ENCODE measurements around the gene SRPK2. TPM values are rescaled to one million over a fixed set of nuclear protein-coding genes. Genes with fewer than 3 reads are reported as not detected.

The SRPK2 gene
- total and polyA plus RNA-seq, 7 donors, result 12.0 to 57.6 (median 42.9) TPM

DNA sequence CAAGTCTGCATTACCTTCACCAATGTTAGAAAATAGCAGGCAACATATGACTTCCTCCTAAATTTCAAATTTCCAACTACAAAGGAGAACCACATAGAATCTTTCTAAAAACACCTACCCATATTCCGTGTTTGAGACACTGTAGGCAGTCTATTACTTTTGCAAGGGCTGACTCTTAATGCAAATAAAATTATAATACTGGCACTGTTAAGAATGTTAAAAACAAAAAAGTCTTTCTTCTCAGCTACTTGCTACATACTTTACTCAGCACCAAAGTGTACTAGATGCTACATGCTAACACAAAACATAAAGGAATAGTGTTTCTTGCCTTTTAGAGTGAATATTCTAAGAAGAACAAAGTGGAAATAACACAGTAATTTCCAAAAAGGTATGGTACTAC, 65.4 kb downstream of the SRPK2 start:
- Histone ChIP-seq H3K4me3 (no peak overlapping the region), H3K9me3 (no peaks in the 10 kb centered on the region), H3K36me3 (no peaks in the 10 kb centered on the region), H3K27me3 (no peaks in the 10 kb centered on the region), H3K4me1 (peaks cover 0 to 13% (median 8%) of the 10 kb centered on the region in 4 donors), H3K27ac (no peak overlapping the region)
- TF ChIP-seq EP300 (IDR thresholded peaks at IDR 0.05) (no peak), CTCF (IDR thresholded peaks at IDR 0.05) (no peak), POLR2A (IDR thresholded peaks at IDR 0.05) (no peak), POLR2AphosphoS5 (IDR thresholded peaks at IDR 0.05) (no peak)
- no peak for DNase-seq
- intact Hi-C loops (cut with DNase I), result no loop called here
- WGBS, 2 donors, result 82 to 90% methylated on average over 1 of the region's 1 CpG

DNA sequence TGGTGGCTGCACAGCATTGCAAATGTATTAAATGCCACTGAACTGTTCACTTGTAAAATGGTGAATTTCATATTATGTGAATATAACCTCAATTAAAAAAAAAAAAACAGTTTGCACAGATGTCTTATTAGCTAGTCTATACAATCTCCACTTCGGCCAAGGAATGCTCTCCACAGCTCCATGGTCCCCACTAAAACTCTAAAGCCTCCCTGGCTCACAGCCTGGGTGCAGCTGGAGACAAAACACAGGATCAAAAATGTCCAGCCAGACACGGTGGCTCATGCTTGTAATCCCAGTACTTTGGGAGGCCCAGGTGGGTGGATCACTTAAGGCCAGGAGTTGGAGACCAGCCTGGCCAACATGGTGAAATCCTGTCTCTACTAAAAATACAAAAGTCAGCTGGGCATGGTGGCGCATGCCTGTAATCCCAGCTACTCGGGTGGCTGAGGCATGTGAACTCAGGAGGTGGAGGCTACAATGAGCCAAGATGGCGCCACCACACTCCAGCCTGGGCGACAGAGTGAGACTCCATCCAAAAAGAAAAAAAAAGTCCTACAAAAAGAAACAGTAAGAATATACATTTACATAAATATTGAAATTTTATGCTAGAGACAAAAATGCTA, 66.0 kb downstream of the SRPK2 start:
- Histone ChIP-seq H3K9me3 (no peaks in the 10 kb centered on the region), H3K36me3 (no peaks in the 10 kb centered on the region), H3K4me1 (peaks cover 0 to 13% (median 8%) of the 10 kb centered on the region in 4 donors), H3K27ac (no peak overlapping the region), H3K27me3 (no peaks in the 10 kb centered on the region), H3K4me3 (no peak overlapping the region)
- TF ChIP-seq CTCF (IDR thresholded peaks at IDR 0.05), result no peak
- TF ChIP-seq POLR2A (IDR thresholded peaks at IDR 0.05), result no peak
- no peak for TF ChIP-seq EP300 (IDR thresholded peaks at IDR 0.05)
- TF ChIP-seq POLR2AphosphoS5 (IDR thresholded peaks at IDR 0.05), result no peak
- DNase-seq, result no peak
- intact Hi-C loops (cut with DNase I), result no loop called here
- 87 to 93% methylated on average over 6 of the region's 6 CpGs for WGBS, 2 donors

DNA sequence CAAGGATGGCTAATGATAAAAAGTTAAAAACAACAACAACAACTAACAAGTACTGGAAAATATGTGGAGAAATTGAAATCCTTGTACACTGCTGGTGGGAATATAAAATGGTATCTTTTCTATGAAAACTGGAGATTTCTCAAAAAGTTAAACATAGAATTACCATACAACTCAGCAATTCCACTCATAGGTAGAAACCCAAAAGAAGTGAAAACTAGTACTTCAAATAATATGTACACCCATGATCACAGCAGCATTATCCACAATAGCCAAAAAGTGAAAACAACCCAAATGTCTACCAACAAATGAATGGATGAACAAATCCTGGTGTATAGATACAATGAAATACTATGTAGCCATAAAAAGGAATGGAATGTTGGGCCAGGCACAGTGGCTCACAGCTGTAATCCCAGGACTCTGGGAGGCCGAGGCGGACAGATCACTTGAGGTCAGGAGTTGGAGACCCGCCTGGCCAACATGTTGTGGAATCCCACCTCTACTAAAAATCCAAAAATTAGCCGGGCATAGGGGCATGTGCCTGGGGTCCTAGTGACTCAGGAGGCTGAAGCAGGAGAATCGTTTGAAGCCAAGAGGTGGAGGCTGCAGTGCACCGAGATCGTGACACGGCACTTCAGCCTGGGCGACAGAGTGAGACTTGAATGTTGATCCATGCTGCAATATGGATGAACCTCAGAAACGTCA, 66.8 kb downstream of the SRPK2 start:
- TF ChIP-seq POLR2A (IDR thresholded peaks at IDR 0.05), result no peak
- TF ChIP-seq EP300 (IDR thresholded peaks at IDR 0.05), result no peak
- no peak for TF ChIP-seq POLR2AphosphoS5 (IDR thresholded peaks at IDR 0.05)
- TF ChIP-seq CTCF (IDR thresholded peaks at IDR 0.05), result no peak
- H3K27ac ChIP-seq, result no peak overlapping the region
- no peaks in the 10 kb centered on the region for H3K9me3 ChIP-seq
- intact Hi-C loops (cut with DNase I), result no loop called here
- H3K4me1 ChIP-seq, result peaks cover 0 to 13% (median 8%) of the 10 kb centered on the region in 4 donors
- H3K27me3 ChIP-seq, result no peaks in the 10 kb centered on the region
- WGBS, 2 donors, result 94 to 95% methylated on average over 10 of the region's 10 CpGs
- H3K36me3 ChIP-seq, result no peaks in the 10 kb centered on the region
- no peak overlapping the region for H3K4me3 ChIP-seq
- no peak for DNase-seq

GRCh38 chr7:105320896-105321295, 67.8 kb downstream of the SRPK2 start:
- Histone ChIP-seq H3K4me1 (peaks cover 0 to 13% (median 8%) of the 10 kb centered on the region in 4 donors), H3K27ac (no peak overlapping the region), H3K9me3 (no peaks in the 10 kb centered on the region), H3K36me3 (no peaks in the 10 kb centered on the region), H3K27me3 (no peaks in the 10 kb centered on the region), H3K4me3 (no peak overlapping the region)
- TF ChIP-seq POLR2A (IDR thresholded peaks at IDR 0.05) (no peak), CTCF (IDR thresholded peaks at IDR 0.05) (no peak), EP300 (IDR thresholded peaks at IDR 0.05) (no peak), POLR2AphosphoS5 (IDR thresholded peaks at IDR 0.05) (no peak)
- WGBS, 2 donors, result 96% methylated on average over 2 of the region's 2 CpGs
- intact Hi-C loops (cut with DNase I), result no loop called here
- DNase-seq, result no peak

Measured in sigmoid colon (tissue), 7 donors.